SKM-1 treated with dmso at 0.1 percent for 144 hours (cell line): ENCODE measurements around the gene TRIM67.

Source experiments
- DNase-seq: peaks from one replicate; lab custom pipeline; 2025; ENCODE audit not compliant: unreplicated experiment; lab: John Stamatoyannopoulos, UW

Gene TRIM67

DNA sequence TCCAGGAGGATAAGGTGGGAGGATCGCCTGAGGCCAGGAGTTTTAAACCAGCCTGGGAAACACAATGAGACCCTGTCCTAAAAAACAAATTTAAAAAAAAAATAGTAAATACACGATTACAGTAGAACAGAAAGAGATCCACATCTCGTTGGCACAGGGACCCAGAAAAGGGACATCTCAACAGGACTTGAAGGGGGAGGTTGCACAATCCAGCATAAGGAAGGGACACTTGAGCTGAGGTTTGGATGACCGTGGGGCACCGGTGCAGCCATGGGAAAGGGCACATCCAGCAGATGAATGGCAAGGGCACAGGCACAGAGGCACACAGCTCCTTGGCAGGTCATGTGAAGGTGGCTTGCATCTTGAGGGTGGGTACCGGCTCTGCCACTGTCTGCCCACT, 20.5 kb downstream of the TRIM67 start:
- DNase-seq: no peak

DNA sequence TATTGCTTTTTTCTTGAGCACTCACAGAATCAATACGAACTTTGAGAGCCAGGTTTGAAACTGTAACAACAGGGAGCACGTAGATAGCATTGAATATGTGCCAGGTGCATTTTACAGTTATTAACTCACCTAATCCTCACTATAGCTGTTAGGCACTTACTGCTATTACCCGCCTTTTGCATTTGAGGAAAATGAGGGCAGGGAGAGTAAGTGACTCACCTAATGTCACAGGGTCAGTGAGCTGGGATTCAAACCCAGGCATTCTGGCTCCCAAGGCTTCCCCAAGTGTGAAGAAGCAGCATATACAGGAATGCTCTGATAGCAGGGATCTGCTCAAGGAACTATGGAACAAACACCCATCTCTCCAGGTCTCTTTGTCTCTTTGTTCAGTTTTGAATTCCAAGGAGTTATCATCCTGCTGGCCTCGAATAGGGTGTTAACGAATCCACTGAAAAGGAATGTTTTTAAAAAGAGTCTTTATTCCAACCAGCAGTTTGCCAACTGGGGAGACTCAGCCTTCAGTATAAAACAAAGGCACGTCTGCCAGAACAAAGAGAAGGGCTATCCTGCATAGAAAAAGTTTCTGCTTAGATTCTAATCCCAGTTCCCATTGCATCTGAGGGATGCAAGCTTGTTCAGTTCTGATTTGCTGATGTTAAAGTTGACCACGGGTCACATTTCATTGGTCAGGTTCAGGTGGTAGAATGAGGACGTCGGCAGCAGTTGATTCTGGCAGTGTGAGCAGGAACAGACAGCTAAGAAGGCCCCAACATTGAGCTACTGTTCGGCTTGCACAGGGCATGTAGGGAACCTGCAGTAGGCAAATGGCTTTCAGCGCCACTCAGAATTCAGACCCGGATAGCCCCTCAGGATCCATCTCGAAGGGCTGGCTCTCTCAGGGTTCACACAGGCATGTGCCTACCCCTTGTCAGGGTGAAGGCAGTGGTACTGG, 22.1 kb downstream of the TRIM67 start:
- no peak for DNase-seq

DNA sequence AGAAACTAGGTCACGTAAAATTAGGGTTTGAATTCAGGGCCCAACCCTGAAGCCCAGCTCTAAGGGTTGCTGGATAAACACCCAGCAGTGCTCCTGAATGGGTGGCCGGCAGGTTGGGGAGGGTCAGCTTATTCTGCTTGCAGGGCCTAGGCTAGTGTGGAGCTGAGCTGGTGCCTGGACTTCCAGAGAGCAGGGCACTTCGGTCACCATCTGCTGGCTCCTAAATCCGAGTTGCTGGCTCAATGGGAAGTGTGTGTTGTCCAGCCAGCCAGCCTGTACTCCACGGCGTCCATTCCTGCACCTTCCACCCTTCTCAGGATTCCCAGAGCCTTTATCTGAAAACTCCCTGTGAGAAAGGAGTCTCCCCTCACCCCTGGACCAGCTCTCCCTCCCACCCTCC, 23.0 kb downstream of the TRIM67 start:
- no peak for DNase-seq

DNA sequence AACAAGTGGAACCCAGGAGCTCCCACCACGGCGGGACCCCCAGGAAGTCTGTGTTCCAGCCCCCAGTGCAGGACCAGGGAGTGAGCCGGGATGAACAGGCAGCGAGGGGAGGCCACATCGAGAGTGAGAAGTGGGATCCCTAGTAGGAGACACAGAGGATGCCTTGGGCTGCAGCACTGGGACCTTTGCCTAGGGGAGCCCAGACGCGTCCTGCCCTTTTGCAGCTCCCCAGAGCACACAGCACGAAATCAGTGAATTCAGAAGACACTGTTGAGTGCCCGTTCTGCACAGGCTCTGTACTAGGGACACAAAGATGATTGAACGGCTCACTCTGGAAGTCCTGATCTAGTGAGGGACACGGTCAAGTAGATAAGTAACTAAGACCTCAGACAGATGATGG, 23.5 kb downstream of the TRIM67 start:
- DNase-seq: no peak

DNA sequence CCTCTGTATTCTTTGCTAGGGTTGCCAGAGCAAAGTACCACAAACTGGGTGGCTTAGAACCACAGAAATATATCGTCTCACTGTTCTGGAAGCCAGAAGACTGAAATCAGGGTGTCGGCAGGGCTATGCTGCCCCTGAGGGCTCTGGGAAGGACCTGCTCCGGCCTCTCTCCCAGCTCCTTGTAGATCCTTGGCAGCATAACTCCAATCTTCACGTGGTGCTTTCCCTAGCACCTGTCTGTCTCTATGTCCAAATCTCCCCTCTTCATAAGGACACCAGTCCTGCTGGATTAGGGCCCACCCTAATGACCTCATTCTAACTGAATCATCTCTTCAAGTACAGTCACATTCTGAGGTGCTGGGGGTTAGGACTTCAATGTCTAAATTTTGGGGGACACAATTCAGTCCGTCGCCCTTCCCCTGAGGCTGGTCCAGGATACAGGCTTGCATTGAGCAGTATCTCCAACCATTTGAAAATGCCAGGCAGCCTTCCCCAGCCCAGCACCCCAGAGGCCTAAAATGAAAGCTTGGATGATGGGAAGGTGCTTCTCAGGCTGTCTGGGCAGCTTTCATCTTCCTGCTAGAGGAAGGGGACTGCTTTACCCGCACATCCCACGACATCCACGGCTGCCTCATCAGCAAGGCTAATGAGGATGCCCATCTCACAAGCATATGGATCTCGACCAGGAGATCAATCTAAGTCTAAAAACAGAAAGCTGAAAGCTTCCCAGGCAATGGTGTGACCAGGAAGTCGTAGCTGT, 24.7 kb downstream of the TRIM67 start:
- no peak for DNase-seq

DNA sequence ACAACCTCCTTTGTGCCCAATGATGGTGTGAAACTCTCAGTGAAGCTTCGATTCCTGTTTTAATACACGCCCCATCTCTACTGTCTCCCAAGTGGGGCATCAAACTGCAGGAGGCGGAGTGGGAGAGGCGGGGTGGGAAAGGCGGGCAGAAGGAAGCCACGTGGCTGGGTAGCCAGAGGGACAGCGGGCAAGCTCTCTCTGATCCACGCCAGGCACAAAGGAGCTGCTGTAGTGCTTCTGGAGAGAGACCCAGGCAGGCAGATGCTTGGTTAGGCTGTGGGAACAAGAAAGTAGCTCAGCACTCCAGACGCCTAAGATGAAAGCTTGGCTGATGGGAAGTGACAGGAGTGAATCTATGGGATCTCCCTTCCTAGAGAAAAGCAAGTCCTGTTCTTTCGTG, 25.7 kb downstream of the TRIM67 start:
- DNase-seq: no peak

DNA sequence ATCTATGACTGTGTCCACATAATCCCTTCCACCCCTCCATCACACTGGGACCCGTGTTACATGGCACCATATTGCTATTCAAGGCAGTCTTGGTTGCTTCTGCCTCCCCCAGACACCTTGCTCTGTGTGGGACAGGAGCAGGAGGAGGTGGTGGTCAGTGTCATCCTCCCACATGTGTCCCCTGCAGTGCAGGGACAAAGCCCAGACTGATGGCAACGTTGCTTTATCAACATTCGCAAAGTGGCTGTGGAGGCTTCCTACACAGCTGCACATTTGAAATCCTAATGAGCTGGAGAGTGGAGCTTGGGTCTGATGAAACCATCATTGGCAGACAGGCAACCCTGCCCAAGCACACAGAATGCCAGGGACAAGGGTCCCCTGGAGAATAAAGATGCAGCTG, 26.2 kb downstream of the TRIM67 start:
- no peak for DNase-seq

DNA sequence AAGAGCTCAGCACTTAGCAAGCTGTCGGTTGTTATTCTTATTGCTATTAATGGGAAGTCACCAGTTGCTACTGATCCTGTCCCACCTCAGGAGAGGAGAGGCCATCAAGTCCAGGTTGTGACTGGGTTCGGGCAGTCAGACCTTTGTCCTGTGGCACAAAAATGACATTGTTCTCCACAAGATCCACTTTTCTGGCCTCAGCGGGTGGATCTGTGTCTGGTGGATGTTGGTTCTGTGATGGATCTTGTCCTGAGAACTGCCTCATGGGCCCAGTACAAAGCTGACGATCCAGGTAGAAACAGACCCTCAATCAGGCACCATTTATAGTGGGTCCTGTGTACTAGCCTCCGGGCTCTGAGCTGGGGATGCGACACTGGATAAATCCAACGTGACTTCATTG, 26.9 kb downstream of the TRIM67 start:
- no peak for DNase-seq

DNA sequence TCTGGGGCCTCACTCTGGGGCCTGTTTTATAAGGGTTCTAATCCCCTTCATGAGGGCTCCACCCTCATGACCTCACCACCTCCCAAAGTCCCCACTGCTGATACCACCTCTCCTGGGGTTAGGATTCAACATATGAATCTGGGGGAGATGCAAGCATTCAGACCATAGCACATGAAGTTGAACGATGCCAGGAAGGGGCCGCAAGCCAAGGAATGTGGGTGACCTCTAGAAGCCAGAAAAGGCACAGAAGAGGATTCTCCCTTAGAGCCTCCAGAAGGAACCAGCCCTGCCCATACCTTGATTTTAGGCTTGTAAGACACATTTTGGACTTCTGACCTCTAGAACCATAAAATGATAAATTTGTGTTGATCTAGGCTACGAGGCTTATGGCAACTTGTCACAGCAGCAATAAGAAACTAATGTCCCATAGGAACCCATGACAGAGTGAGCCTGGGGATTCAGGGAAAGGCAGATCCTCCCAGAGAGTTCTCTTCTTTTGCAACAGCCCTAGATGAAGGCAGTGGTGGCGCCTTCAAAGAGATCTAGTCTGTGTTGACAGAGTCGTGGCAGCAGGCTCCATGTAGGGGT, 27.9 kb downstream of the TRIM67 start:
- DNase-seq: no peak

DNA sequence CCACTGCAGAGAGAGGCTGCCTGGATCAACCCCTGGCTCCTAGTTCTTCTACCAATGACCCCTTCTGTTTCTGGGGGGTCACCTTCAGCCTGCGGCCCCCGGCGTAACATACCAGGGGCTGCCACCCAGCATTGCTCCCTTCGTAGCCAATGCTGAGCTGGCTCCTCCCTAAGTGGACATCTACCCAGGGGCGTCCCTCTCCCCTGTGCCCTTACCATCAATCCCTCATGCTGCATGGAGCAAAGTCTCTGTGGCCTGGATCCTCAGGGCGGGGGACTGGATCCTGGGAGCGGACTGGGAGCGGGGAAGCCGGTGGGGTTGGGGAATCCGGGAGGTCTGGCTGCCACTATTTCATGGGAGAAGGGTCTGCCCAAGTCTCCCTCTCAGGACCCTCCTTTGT, 28.6 kb downstream of the TRIM67 start:
- DNase-seq: no peak

DNA sequence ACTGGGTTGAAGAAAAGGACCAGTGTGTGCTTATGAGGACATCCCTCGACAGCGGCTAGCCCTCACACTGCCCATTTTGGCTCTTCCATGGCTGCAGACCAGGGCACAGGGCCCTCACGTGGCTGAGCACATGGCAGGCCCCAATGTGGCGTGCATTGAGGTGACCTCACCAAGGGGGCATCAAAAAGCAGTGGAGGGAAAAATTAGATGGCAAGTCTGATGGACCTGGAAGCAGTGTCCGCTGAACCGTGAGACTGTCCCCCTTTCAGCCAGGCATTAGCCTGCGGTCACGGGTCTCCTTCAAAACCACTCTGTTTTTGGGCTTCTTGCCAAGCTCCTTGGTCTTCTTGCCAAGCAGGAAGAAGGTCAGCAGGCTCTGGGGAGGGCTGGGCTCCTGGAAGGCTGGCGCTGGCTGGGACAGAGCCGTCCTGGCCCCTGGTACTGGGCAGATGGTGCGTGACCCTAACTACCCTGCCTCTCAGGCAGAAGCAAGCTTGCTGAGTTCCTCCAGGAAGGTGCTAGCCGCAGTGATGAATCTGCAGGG, 30.8 kb downstream of the TRIM67 start:
- DNase-seq: no peak

DNA sequence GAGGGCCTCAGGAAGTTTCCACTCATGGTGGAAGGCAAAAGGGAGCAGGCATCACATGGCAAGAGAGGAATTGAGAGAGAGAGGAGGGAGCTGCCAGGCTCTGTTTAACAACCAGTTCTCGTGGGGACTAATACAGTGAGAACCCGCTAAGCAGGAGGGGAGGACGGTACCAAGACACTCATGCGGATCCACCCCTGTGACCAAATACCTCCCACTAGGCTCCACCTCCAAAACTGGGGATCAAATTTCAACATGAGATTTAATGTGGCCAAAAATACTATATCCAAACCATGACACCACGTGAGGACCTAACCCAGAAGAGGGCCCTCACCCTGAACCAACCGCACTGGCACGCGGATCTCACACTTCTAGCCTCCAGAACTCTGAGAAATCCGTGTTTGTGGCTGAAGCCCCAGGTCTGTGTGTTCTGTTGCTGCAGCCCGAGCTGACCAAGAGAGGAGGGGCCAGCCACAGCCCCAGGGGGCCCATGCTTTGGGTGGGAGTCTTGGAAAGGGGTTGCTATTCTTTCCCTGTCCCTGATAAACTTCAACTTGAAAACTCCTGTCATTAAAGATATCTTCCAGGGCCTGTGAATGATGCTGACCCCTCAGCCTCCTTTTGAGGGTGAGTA, 32.0 kb downstream of the TRIM67 start:
- DNase-seq: no peak

DNA sequence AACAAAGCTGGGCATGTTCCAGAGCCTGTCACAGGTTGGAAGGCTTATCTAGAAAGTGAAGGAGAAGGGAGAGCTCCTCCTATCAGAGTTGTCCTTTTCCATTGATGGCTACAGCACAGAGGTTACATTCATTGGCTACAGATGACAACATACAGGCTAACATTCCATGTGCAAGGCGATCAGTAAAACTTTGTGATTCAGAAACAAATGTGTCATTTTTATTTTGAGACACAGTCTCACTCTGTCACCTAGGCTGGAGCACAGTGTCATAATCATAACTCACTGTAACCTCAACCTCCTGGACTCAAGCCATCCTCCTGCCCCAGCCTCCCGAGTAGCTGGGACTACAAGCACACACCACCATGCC, 32.6 kb downstream of the TRIM67 start:
- no peak for DNase-seq

DNA sequence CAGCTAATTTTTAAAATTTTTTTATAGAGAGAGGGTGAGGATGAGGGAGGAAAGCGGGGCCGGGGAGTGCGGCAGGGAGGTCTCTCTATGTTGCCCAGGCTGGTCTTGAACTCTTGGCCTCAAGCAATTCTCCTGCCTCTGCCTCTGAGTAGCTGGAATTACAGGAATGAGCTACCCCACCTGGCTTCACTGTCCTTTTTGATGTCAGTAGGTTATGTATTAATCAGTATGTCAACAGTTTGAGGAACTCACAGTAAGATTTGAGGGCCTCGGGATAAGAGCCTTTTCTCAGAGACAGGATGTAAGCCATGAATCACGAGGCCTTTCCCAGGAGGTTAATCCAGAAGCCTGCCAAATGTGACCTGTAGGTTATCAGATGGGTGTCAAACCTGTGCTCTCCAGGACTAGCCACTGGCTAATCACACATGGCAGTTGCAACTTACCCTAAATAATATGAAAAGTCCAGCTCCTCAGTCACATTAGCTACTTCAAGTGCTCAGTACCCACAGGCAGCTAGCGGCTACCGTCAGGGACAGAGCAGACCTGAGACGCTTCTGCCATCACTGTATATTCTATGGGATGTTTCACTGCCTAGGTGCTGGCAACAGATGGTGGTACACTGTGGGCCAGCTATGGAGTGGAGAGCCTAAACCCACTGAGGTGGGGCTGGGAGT, 33.1 kb downstream of the TRIM67 start:
- DNase-seq: no peak

DNA sequence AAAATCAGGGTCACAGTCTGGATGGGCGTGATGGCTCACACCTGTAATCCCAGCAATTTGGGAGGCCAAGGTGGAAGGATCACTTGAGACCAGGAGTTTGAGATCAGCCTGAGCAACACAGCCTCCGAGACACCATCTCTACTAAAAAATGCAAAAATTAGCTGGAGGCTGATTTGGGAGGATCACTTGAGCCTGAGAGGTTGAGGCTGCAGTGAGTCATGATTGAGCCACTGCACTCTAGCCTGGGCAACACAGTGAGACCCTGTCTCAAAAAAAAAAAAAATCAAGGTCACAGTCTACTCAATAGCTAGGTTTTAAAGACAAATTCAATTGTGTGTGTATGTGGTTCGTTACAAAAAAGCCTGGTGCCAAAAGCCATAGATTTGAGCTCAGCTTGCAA, 34.4 kb downstream of the TRIM67 start:
- no peak for DNase-seq

DNA sequence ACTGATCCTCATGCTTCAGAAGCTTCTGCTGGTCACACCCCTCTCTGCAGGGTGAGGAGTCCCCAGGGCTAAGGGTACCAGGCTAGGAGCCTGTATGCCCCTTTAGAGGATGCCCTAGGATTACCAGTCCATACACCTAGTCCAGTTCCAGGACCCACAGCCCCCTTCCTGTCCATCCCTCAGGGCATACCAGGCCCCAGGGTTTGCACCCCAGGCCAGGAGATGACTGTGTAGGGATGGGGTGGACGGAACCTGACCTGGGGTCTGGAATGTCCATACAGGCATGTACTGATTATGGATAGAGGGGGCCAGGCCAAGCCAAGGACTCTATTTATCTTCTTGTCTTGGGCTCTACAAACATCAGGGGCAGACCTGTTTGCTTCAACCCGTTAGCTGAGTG, 34.9 kb downstream of the TRIM67 start:
- DNase-seq: no peak

DNA sequence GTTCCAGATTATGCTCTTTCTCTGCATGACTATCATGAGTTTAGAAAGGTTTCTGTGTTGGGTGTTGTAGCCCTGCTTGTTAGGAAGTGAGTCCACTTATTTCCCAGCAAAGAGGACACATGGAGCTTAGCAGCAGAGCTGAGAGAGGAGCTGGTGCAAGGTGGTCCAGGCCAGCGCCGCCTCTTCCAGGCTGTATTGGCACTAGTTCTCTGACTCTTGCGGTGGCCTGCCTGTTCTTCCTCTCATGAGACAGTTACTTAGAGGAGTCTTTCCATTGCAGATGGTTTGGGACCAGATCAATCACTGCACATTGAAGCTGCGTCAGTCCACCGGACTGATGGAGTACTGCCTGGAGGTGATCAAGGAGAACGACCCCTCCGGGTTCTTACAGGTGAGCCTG, 38.0 kb downstream of the TRIM67 start:
- DNase-seq: no peak

DNA sequence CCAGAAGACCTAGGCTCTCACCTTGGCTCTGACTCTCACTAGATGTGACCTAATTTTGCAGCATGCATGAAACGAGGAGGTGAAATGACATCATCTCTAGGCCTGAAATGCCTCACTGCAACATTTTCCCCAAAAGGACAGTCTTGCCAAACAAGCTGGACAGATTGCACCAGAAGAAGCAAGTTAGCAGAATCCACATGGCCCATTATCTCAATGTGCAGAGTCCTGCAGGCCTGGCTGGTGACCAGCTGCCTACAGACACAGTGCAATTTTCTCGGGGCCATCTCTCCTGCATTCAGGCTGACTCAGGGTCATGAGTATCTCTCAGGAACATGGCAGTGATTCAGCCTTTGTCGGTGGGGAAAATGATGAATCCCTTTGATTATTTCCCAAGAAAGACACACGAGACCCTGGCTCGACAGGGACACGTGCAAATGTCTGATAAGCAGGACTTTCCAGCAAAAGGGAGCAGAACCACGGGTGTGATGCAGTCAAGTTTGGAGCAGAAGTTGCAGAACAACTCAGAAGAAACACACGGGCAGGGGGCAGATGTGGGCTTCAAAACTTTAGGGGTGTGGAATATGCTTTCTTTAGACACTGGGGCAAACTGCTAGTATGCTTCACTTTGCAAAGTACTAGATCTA, 38.7 kb downstream of the TRIM67 start:
- DNase-seq: peak; percentile 75

DNA sequence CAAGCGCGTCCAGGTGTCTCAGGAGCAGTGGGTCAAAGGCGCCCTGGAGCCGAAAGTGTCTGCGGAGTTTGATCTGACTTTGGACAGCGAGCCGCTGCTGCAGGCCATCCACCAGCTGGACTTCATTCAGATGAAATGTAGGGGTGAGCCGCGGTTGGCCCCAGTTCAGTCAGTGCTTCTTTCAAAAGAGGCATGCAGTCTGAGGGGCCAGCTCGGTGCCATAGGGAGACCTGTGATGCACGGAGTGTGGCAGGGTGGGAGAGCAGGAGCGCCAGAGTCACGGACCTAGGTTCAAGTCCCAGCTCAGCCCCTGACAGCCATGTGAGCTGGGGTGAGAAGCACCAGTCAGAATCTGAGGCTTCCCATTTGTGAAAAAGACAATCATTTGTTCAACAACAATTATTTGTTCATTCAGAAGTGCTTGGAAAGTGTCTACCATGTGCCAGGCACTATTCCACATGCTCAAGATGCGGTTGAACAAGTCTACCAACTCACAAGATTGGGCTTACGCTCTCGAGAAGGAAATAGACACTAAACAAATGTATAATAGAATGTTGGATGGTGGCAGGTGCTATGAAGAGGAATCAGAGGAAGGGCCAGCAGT, 39.6 kb downstream of the TRIM67 start:
- DNase-seq: no peak
